HepG2 (cell line): Measurements from ENCODE around the gene PLEKHH3. TPM values are rescaled to one million over a fixed set of nuclear protein-coding genes. Genes with fewer than 3 reads are reported as not detected.

Experiments used
- AKAP8 ChIP-seq: sonication (generic); formaldehyde crosslinking; IDR thresholded peaks from 2 replicates; pipeline ENCODE4 v1.5.1; 2020; ENCODE audit warnings: mild to moderate bottlenecking, missing genetic modification reagents
- DDIT3 ChIP-seq: sonication (generic); formaldehyde crosslinking; IDR thresholded peaks from 2 replicates; pipeline ENCODE4 v1.4.0; 2020; ENCODE audit warnings: mild to moderate bottlenecking, missing genetic modification reagents
- HOXA5 ChIP-seq: sonication (generic); formaldehyde crosslinking; IDR thresholded peaks from 2 replicates; pipeline ENCODE4 v1.4.0; 2020; ENCODE audit warnings: missing genetic modification reagents
- KDM3A ChIP-seq: IDR thresholded peaks from 2 replicates; pipeline ENCODE4 v1.6.1; 2018; ENCODE audit warnings: low read depth, missing compliant biosample characterization
- NBN ChIP-seq: fragments of 450-650 bp; conservative IDR thresholded peaks from 2 replicates; pipeline ENCODE4 v1.6.1; 2017
- PBX3 ChIP-seq: sonication (generic); formaldehyde crosslinking; IDR thresholded peaks from 2 replicates; pipeline ENCODE4 v1.8.1; 2023; ENCODE audit warnings: missing genetic modification reagents, inconsistent platforms, borderline replicate concordance
- PCBP2 ChIP-seq: fragments of 200-400 bp; formaldehyde crosslinking; optimal IDR thresholded peaks from 2 replicates; pipeline ENCODE3; 2018; ENCODE audit warnings: low read length, low read depth; ENCODE audit not compliant: poor library complexity, severe bottlenecking
- PRDM15 ChIP-seq: sonication (generic); formaldehyde crosslinking; IDR thresholded peaks from 2 replicates; pipeline ENCODE4 v1.4.0; 2020; ENCODE audit warnings: missing genetic modification reagents
- RFXAP ChIP-seq: sonication (generic); formaldehyde crosslinking; IDR thresholded peaks from 2 replicates; pipeline ENCODE4 v1.4.0; 2020; ENCODE audit warnings: missing genetic modification reagents, borderline replicate concordance
- SMARCE1 ChIP-seq: fragments of 450-650 bp; IDR thresholded peaks from 2 replicates; pipeline ENCODE4 v1.6.1; 2017; ENCODE audit warnings: borderline replicate concordance
- SSRP1 ChIP-seq: IDR thresholded peaks from 2 replicates; pipeline ENCODE4 v1.6.1; 2016; ENCODE audit warnings: control low read depth
- WIZ ChIP-seq: sonication (generic); formaldehyde crosslinking; IDR thresholded peaks from 2 replicates; pipeline ENCODE4 v1.5.1; 2020; ENCODE audit warnings: mild to moderate bottlenecking, missing genetic modification reagents
- ZBTB46 ChIP-seq: sonication (generic); formaldehyde crosslinking; IDR thresholded peaks from 2 replicates; pipeline ENCODE4 v1.4.0; 2020; ENCODE audit warnings: mild to moderate bottlenecking, missing genetic modification reagents, borderline replicate concordance
- ZNF251 ChIP-seq: sonication (generic); formaldehyde crosslinking; IDR thresholded peaks from 2 replicates; pipeline ENCODE4 v1.9.0; 2021; ENCODE audit warnings: mild to moderate bottlenecking, missing genetic modification reagents
- polyA plus RNA-seq, 8 experiments: library from polyadenylated mRNA; depleted of rRNA in 3 of 8; stranded (reverse) in 7 of 8; unstranded in 1 of 8; fragments of >200 nt; fragmentation: Illumina TruSeq in 4 of 8; extraction: Trizol in 4 of 8; gene quantifications; 2 replicates each; pipeline versions ENCODE4 v1.2.1 to v1.2.3, GENCODE V29; 2011 to 2016; ENCODE audit warnings: low read depth in 4 of 8, missing spikeins in 1 of 8, mixed read lengths in 1 of 8; ENCODE audit not compliant: insufficient read depth in 1 of 8
- total RNA-seq, 5 experiments: library from RNA; depleted of rRNA; stranded (reverse); fragments of >200 nt; fragmentation: Illumina TruSeq; extraction: Trizol; gene quantifications; 2 replicates each; pipeline ENCODE4 v1.2.3, GENCODE V29; 2016; ENCODE audit warnings: low read depth in 1 of 5
- TF ChIP-seq, protein P1 (sequence below): sonication (generic); formaldehyde crosslinking; IDR thresholded peaks from 2 replicates; pipeline ENCODE4 v1.5.1; 2020; ENCODE audit warnings: missing genetic modification reagents, mild to moderate bottlenecking, borderline replicate concordance
- TF ChIP-seq, protein P2 (sequence below): IDR thresholded peaks from 2 replicates; pipeline ENCODE4 v1.6.1; 2016; ENCODE audit warnings: control low read depth
- TF ChIP-seq, protein P3 (sequence below): sonication (generic); formaldehyde crosslinking; IDR thresholded peaks from 2 replicates; pipeline ENCODE4 v1.5.0; 2020; ENCODE audit warnings: missing genetic modification reagents

Gene PLEKHH3
- total and polyA plus RNA-seq, 2 of the 13 experiments (the other 11 are each of a cell fraction or from before 2014, with no cell fraction given) = 6.0 to 19.9 TPM

- TF ChIP-seq PBX3 (CRISPR knock-in tag) = no peak
- TF ChIP-seq, protein P1, sequence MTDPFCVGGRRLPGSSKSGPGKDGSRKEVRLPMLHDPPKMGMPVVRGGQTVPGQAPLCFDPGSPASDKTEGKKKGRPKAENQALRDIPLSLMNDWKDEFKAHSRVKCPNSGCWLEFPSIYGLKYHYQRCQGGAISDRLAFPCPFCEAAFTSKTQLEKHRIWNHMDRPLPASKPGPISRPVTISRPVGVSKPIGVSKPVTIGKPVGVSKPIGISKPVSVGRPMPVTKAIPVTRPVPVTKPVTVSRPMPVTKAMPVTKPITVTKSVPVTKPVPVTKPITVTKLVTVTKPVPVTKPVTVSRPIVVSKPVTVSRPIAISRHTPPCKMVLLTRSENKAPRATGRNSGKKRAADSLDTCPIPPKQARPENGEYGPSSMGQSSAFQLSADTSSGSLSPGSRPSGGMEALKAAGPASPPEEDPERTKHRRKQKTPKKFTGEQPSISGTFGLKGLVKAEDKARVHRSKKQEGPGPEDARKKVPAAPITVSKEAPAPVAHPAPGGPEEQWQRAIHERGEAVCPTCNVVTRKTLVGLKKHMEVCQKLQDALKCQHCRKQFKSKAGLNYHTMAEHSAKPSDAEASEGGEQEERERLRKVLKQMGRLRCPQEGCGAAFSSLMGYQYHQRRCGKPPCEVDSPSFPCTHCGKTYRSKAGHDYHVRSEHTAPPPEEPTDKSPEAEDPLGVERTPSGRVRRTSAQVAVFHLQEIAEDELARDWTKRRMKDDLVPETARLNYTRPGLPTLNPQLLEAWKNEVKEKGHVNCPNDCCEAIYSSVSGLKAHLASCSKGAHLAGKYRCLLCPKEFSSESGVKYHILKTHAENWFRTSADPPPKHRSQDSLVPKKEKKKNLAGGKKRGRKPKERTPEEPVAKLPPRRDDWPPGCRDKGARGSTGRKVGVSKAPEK = peak; percentile 69; the same call in 1 of the 2 replicates
- TF ChIP-seq DDIT3 (CRISPR knock-in tag) = no peak
- TF ChIP-seq PCBP2 = no peak
- TF ChIP-seq, protein P2, sequence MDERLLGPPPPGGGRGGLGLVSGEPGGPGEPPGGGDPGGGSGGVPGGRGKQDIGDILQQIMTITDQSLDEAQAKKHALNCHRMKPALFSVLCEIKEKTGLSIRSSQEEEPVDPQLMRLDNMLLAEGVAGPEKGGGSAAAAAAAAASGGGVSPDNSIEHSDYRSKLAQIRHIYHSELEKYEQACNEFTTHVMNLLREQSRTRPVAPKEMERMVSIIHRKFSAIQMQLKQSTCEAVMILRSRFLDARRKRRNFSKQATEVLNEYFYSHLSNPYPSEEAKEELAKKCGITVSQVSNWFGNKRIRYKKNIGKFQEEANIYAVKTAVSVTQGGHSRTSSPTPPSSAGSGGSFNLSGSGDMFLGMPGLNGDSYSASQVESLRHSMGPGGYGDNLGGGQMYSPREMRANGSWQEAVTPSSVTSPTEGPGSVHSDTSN (CRISPR knock-in tag) = no peak
- no peak for TF ChIP-seq WIZ
- TF ChIP-seq NBN = no peak
- no peak for TF ChIP-seq ZBTB46 (CRISPR knock-in tag)
- no peak for TF ChIP-seq AKAP8 (CRISPR knock-in tag)
- no peak for TF ChIP-seq SMARCE1
- TF ChIP-seq ZNF251 = no peak
- TF ChIP-seq, protein P3, sequence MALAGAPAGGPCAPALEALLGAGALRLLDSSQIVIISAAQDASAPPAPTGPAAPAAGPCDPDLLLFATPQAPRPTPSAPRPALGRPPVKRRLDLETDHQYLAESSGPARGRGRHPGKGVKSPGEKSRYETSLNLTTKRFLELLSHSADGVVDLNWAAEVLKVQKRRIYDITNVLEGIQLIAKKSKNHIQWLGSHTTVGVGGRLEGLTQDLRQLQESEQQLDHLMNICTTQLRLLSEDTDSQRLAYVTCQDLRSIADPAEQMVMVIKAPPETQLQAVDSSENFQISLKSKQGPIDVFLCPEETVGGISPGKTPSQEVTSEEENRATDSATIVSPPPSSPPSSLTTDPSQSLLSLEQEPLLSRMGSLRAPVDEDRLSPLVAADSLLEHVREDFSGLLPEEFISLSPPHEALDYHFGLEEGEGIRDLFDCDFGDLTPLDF (CRISPR knock-in tag) = no peak
- no peak; the same call in 1 of the 2 replicates for TF ChIP-seq SSRP1 (CRISPR knock-in tag)
- TF ChIP-seq HOXA5 = peak; percentile 58; the same call in 1 of the 2 replicates
- TF ChIP-seq RFXAP (CRISPR knock-in tag) = no peak
- TF ChIP-seq PRDM15 = no peak
- no peak for TF ChIP-seq KDM3A
These were observed 6.1 kb upstream of the PLEKHH3 start (continued) for GRCh38 chr17:42682722-42683403.
